ENCODE data around the gene EWSR1.

Gene EWSR1

DNA sequence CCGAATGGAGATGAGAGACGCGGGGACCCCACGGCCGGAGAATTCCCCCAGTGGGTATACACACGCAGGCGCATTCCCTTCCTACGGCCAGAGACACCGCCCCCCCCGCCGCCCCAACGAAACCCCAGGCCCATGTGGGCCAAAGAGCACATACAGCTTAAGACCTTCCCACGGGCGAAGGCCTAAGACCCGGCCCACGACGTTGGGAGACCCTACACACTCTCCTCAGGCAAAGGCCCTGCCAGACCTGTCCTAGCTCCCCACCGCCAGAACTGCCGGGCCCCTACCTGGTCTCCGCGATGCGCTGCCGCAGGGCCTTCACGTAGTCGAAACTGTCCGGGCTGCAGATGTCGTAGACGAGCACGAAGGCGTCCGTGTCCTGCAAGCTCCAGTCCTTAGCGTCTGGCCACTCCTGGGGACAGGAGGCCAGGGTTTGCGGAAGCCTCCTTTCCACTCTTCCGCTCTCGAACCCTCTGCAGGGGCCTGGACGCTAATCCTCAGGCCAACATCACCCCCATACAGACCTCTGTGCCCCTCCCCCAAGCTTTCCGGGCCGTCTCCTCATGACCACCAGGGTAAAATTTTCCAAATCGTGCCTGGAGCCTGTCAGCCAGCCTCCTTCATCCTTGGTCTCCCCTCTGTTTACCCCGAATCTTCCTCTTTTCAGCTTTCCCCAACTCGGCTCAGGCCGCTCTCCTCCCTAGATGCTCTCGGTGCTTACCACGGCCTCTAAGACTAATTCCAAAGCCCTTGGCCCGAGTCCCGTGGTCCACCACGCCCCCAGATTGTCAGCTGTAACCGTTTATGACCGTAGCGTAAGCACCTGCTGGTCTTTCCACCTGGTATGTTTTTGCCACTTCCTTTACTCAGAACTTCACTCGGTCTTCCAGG, 45.8 kb downstream of the EWSR1 start:
- Histone ChIP-seq H3K27me3 (ENCODE audit: insufficient read depth, poor library complexity, severe bottlenecking) (peaks cover 40% of the 10 kb centered on the region), H3K4me3 (replicated peaks; ENCODE audit: insufficient read depth, low read length) (no peak overlapping the region), H3K27ac (replicated peaks) (no peak overlapping the region)
- no peak for TF ChIP-seq GABPA (IDR thresholded peaks at IDR 0.05; ENCODE audit: low read depth)
- TF ChIP-seq, protein P1, sequence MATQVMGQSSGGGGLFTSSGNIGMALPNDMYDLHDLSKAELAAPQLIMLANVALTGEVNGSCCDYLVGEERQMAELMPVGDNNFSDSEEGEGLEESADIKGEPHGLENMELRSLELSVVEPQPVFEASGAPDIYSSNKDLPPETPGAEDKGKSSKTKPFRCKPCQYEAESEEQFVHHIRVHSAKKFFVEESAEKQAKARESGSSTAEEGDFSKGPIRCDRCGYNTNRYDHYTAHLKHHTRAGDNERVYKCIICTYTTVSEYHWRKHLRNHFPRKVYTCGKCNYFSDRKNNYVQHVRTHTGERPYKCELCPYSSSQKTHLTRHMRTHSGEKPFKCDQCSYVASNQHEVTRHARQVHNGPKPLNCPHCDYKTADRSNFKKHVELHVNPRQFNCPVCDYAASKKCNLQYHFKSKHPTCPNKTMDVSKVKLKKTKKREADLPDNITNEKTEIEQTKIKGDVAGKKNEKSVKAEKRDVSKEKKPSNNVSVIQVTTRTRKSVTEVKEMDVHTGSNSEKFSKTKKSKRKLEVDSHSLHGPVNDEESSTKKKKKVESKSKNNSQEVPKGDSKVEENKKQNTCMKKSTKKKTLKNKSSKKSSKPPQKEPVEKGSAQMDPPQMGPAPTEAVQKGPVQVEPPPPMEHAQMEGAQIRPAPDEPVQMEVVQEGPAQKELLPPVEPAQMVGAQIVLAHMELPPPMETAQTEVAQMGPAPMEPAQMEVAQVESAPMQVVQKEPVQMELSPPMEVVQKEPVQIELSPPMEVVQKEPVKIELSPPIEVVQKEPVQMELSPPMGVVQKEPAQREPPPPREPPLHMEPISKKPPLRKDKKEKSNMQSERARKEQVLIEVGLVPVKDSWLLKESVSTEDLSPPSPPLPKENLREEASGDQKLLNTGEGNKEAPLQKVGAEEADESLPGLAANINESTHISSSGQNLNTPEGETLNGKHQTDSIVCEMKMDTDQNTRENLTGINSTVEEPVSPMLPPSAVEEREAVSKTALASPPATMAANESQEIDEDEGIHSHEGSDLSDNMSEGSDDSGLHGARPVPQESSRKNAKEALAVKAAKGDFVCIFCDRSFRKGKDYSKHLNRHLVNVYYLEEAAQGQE (IDR thresholded peaks at IDR 0.05; ENCODE audit: insufficient replicate concordance, low read depth), result no peak
- DNase-seq (ENCODE audit: low read depth in 1 of 2, low spot score in 1 of 2), result no peak

DNA sequence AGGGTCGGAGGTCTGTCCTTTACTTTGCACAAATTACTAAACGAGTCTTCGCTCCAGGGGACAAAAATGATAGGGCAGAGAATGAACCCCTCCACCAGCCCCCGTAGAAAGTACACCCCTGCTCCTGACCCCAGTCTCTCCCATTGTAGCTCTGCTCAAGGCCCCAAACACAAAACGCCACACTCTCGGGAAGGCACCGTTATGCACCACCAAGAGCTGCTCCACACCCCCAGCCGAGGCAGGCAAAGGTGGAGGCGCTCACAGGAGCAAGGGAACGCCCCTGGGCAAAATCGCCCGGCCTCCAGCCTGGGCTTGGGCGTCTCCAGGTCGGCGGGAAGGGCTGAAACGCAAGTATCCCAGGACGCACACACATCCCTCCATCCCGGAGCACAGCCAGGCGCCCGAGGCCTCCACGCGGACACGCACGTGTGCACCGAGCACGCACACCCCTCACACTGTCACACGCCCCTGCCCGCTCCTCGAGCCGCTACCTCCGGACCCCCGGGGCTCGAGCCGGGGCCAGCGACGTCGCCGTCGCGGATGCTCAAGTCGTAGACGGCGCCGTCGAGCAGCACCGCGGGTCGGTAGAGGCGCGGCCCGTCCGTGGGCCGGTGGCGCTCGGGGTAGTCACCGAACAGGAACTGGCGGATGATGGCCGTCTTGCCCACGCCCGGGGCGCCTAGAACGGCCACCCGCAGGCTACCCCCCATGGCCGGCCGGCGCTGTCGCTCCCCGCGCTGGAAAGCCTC, 46.6 kb downstream of the EWSR1 start:
- H3K27me3 ChIP-seq (ENCODE audit: insufficient read depth, poor library complexity, severe bottlenecking), result peaks cover 40% of the 10 kb centered on the region
- no peak for DNase-seq (ENCODE audit: low read depth in 1 of 2, low spot score in 1 of 2)
- H3K27ac ChIP-seq (replicated peaks), result no peak overlapping the region
- TF ChIP-seq, protein P1 (IDR thresholded peaks at IDR 0.05; ENCODE audit: insufficient replicate concordance, low read depth), result no peak
- TF ChIP-seq, protein P2, sequence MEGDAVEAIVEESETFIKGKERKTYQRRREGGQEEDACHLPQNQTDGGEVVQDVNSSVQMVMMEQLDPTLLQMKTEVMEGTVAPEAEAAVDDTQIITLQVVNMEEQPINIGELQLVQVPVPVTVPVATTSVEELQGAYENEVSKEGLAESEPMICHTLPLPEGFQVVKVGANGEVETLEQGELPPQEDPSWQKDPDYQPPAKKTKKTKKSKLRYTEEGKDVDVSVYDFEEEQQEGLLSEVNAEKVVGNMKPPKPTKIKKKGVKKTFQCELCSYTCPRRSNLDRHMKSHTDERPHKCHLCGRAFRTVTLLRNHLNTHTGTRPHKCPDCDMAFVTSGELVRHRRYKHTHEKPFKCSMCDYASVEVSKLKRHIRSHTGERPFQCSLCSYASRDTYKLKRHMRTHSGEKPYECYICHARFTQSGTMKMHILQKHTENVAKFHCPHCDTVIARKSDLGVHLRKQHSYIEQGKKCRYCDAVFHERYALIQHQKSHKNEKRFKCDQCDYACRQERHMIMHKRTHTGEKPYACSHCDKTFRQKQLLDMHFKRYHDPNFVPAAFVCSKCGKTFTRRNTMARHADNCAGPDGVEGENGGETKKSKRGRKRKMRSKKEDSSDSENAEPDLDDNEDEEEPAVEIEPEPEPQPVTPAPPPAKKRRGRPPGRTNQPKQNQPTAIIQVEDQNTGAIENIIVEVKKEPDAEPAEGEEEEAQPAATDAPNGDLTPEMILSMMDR (IDR thresholded peaks at IDR 0.05; ENCODE audit: insufficient read depth, low read length), result no peak
- TF ChIP-seq SPI1 (IDR thresholded peaks at IDR 0.05; ENCODE audit: borderline replicate concordance, low read depth) (no peak), GABPA (IDR thresholded peaks at IDR 0.05; ENCODE audit: low read depth) (no peak), POLR2AphosphoS5 (IDR thresholded peaks at IDR 0.05; ENCODE audit: low read depth) (no peak)
- H3K4me3 ChIP-seq (replicated peaks; ENCODE audit: insufficient read depth, low read length), result no peak overlapping the region

DNA sequence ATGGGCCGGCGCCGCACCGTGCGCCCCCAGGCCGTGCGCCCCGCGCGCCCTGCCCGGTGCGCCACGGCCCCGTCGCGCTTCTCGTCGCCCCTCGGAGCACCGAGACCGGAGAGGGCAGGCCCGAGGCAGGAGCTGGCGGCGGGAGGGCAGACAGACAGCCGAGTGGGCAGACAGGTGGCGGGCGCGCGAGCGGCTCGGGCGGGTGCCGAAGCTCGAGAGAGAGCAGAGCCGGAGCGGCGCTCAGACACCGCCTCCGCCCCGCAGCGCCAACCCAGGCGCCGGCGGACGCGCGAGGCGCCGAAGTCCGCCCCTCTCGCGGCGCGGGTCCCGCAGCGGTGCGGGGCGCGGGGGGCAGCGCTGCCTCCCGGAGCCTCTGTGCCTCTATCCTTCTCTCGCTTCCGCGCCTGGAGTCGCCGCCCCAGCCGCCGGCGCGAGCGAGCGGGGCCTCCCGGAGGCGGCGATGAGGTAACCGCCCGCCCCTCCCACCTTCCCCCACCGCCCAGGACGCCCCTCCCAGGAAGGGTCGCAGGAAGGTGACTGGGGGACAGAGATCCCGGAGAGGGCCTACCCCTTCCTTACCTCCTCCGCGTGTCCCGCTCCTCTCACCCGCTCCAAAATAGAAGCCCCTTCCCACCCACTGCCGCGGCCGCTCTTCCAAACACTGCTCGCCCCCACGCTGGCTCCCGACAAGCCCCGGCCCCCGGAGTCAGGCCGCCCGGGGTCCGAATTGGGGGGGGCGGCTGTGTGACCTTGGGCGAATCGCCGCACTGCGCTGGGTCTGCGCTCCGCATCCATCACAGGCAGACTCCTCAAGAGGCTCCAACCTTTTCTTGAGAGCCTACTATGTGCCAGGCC, 47.4 kb downstream of the EWSR1 start, which contains the start of gene RASL10A:
Gene RASL10A (minus strand): TSS at position 412 of the 855 bp plus-strand sequence. CDS start 451 bp downstream, outside the sequence.
- no peak for TF ChIP-seq GABPA (IDR thresholded peaks at IDR 0.05; ENCODE audit: low read depth)
- TF ChIP-seq POLR2AphosphoS5 (IDR thresholded peaks at IDR 0.05; ENCODE audit: low read depth), result no peak
- no peak for TF ChIP-seq SPI1 (IDR thresholded peaks at IDR 0.05; ENCODE audit: borderline replicate concordance, low read depth)
- TF ChIP-seq, protein P2 (IDR thresholded peaks at IDR 0.05; ENCODE audit: insufficient read depth, low read length), result no peak
- TF ChIP-seq, protein P1 (IDR thresholded peaks at IDR 0.05; ENCODE audit: insufficient replicate concordance, low read depth), result no peak
- DNase-seq (ENCODE audit: low read depth in 1 of 2, low spot score in 1 of 2), result no peak
- Histone ChIP-seq H3K27me3 (ENCODE audit: insufficient read depth, poor library complexity, severe bottlenecking) (peaks cover 40% of the 10 kb centered on the region), H3K4me3 (replicated peaks; ENCODE audit: insufficient read depth, low read length) (no peak within 1 kb of the TSS), H3K27ac (replicated peaks) (no peak within 1 kb of the TSS)

Measured in HL-60 (cell line).